Panc1 (cell line): ENCODE results near the gene RNF138. TPM values are rescaled to one million over a fixed set of nuclear protein-coding genes. Genes with fewer than 3 reads are reported as not detected.

Experiments used
- ATAC-seq: fragments of 200-7000 bp; cut with Tn5 transposase; 2 replicates; pipeline ENCODE4 v1.9.1; 2020; ENCODE audit warnings: mild to moderate bottlenecking, moderate library complexity
- BruUV-seq: library from RNA; stranded (reverse); fragments of 400-500 nt; replicated peaks from 2 replicates; lab custom pipeline; 2021; lab: Mats Ljungman, UMichigan
- CTCF ChIA-PET: fragments of 300-600 bp; sonication (Branson Sonifier 250); formaldehyde crosslinking; loops from one replicate; lab custom pipeline; 2022; ENCODE audit warnings: antibody characterized with exemption; lab: Charles Lee
- POLR2A ChIA-PET: fragments of 300-600 bp; sonication (Branson Sonifier 250); formaldehyde crosslinking; loops from one replicate; lab custom pipeline; 2022; ENCODE audit warnings: antibody characterized with exemption; lab: Charles Lee
- DNase-seq: peaks from one replicate; pipeline ENCODE4 v3.0.0-alpha.2; 2010; ENCODE audit warnings: low read depth, low spot score
- H3K27ac ChIP-seq: 2 replicates; pipeline ENCODE4 v1.5.1; 2011; ENCODE audit warnings: mild to moderate bottlenecking, low read length, inconsistent platforms
- H3K27me3 ChIP-seq: fragments of 200-500 bp; sonication (Bioruptor generic); 2 replicates; pipeline ENCODE4 v1.6.0; 2014; ENCODE audit warnings: low read length, inconsistent platforms; ENCODE audit not compliant: control insufficient read depth, insufficient read depth
- H3K36me3 ChIP-seq: fragments of 200-500 bp; sonication (Bioruptor generic); 2 replicates; pipeline ENCODE4 v1.5.1; 2014; ENCODE audit warnings: inconsistent platforms, mild to moderate bottlenecking, low read length, moderate library complexity; ENCODE audit not compliant: control insufficient read depth, insufficient read depth
- H3K4me1 ChIP-seq: 2 replicates; pipeline ENCODE4 v1.5.1; 2011; ENCODE audit warnings: inconsistent platforms, mild to moderate bottlenecking, low read length, moderate library complexity; ENCODE audit not compliant: control insufficient read depth, insufficient read depth
- H3K4me3 ChIP-seq, 2 experiments: 2 replicates each; pipeline ENCODE4 v1.5.1; 2011 to 2012; ENCODE audit warnings: low read depth in 2 of 2, low read length in 2 of 2, mild to moderate bottlenecking in 2 of 2, inconsistent platforms in 1 of 2, moderate library complexity in 1 of 2
- H3K9me3 ChIP-seq: fragments of 200-500 bp; sonication (Bioruptor generic); 2 replicates; pipeline ENCODE4 v1.5.1; 2014; ENCODE audit warnings: low read depth, mild to moderate bottlenecking, inconsistent platforms, low read length, moderate library complexity; ENCODE audit not compliant: control insufficient read depth, insufficient read depth
- CTCF ChIP-seq: fragments of 450-650 bp; IDR thresholded peaks from 2 replicates; pipeline ENCODE4 v1.5.1; 2017; ENCODE audit warnings: mild to moderate bottlenecking
- POLR2AphosphoS5 ChIP-seq: IDR thresholded peaks from 2 replicates; pipeline ENCODE4 v1.6.1; 2012; ENCODE audit warnings: mild to moderate bottlenecking, low read depth, low read length, moderate library complexity
- REST ChIP-seq, 2 experiments: IDR thresholded peaks; 2 replicates each; pipeline ENCODE4 v1.6.1; 2011 to 2012; ENCODE audit warnings: low read depth in 2 of 2, control low read depth in 1 of 2, low read length in 1 of 2, mild to moderate bottlenecking in 1 of 2, moderate library complexity in 1 of 2; ENCODE audit not compliant: insufficient read depth in 1 of 2
- SIN3A ChIP-seq: IDR thresholded peaks from 2 replicates; pipeline ENCODE4 v1.6.1; 2012; ENCODE audit warnings: low read depth, mild to moderate bottlenecking, low read length, moderate library complexity, borderline replicate concordance; ENCODE audit not compliant: insufficient read depth
- TCF7L2 ChIP-seq: IDR thresholded peaks from 2 replicates; pipeline ENCODE4 v1.6.1; 2011; ENCODE audit warnings: mild to moderate bottlenecking, low read depth, low read length, inconsistent platforms
- in situ Hi-C: cut with HindIII; loops from 2 replicates; pipeline ENCODE4 v1.10.0; 2016; ENCODE audit warnings: low sequenced_read_pairs, low pct_unique_long_range_greater_than_20kb
- intact Hi-C: fragments of 100-400 bp; cut with micrococcal nuclease; formaldehyde crosslinking; loops from one replicate; pipeline ENCODE4 v1.10.0; 2022; ENCODE audit not compliant: unreplicated experiment
- total RNA-seq: library from RNA; stranded (reverse); gene quantifications from one replicate; pipeline ENCODE4 v1.2.1, GENCODE V29; 2021; ENCODE audit not compliant: unreplicated experiment

RNF138 gene
- total RNA-seq, 1 experiment from 2014 or later: 27.3 TPM

GRCh38 chr18:32135625-32136024 is 44.0 kb downstream of the RNF138 start:
- no peak overlapping the region for H3K27ac ChIP-seq
- no TSS peak for BruUV-seq
- intact Hi-C loops (no loop called here), in situ Hi-C loops (no loop called here)
- H3K9me3 ChIP-seq: no peaks in the 10 kb centered on the region
- DNase-seq (no peak), ATAC-seq (no peak)
- no peak overlapping the region for H3K4me3 ChIP-seq
- TF ChIP-seq TCF7L2: no peak
- no peak for TF ChIP-seq POLR2AphosphoS5
- TF ChIP-seq CTCF: no peak
- TF ChIP-seq REST (IDR thresholded peaks at IDR 0.05; ENCODE audit: insufficient read depth in 1 of 2, low read depth in 2 of 2, low read length in 1 of 2): no peak
- no peak for TF ChIP-seq SIN3A
- no peaks in the 10 kb centered on the region for H3K27me3 ChIP-seq
- POLR2A ChIA-PET: interaction anchor here (0.6 kb wide), 1 partner anchor 44 kb away, joined by 3 read pairs; no protein-coding TSS in a partner anchor
- H3K4me1 ChIP-seq: no peaks in the 10 kb centered on the region
- CTCF ChIA-PET: no interaction called here
- no peaks in the 10 kb centered on the region; the same call in 1 of the 2 replicates for H3K36me3 ChIP-seq

- BruUV-seq: no TSS peak
- ChIA-PET POLR2A (no interaction called here), CTCF (no interaction called here)
- TF ChIP-seq SIN3A (no peak), TCF7L2 (no peak), REST (IDR thresholded peaks at IDR 0.05; ENCODE audit: insufficient read depth in 1 of 2, low read depth in 2 of 2, low read length in 1 of 2) (no peak), POLR2AphosphoS5 (no peak), CTCF (no peak)
- in situ Hi-C loops: no loop called here
- DNase-seq (no peak), ATAC-seq (no peak)
- H3K36me3 ChIP-seq: no peaks in the 10 kb centered on the region
- H3K4me1 ChIP-seq: no peaks in the 10 kb centered on the region
- H3K4me3 ChIP-seq: no peak overlapping the region
- no peaks in the 10 kb centered on the region for H3K27me3 ChIP-seq
- no peak overlapping the region for H3K27ac ChIP-seq
- H3K9me3 ChIP-seq: no peaks in the 10 kb centered on the region
- intact Hi-C loops: no loop called here
These were observed 46.8 kb downstream of the RNF138 start for GRCh38 chr18:32138332-32138982.
